T-helper 1 cell treated with Interleukin-12 subunit alpha and Interleukin-12 subunit beta and Interleukin-4 antibody, amounts not matched to agents 30 μg/mL and 1 μg/mL, for 36 hours (primary cell): ENCODE measurements around the gene DCAF6.
"Not testable (repeated sequence)": the region's sequence is repeated elsewhere in the genome, so short reads cannot be mapped to it uniquely, and the experiment has no call there.

Source experiments
- H3K27ac Mint-ChIP-seq: one replicate; pipeline ENCODE4 v1.8.0; 2021; ENCODE audit warnings: mild to moderate bottlenecking, mixed read lengths
- H3K27me3 Mint-ChIP-seq: one replicate; pipeline ENCODE4 v1.8.0; 2021; ENCODE audit warnings: low read depth, mixed read lengths
- H3K36me3 Mint-ChIP-seq: one replicate; pipeline ENCODE4 v1.8.0; 2021; ENCODE audit warnings: low read depth, mixed read lengths
- H3K4me1 Mint-ChIP-seq: one replicate; pipeline ENCODE4 v1.8.0; 2021; ENCODE audit warnings: low read depth, mixed read lengths
- H3K4me3 Mint-ChIP-seq: one replicate; pipeline ENCODE4 v1.8.0; 2021; ENCODE audit warnings: mild to moderate bottlenecking, moderate library complexity, mixed read lengths
- H3K9me3 Mint-ChIP-seq: one replicate; pipeline ENCODE4 v1.8.0; 2021; ENCODE audit warnings: mixed read lengths

The DCAF6 gene, protein sequence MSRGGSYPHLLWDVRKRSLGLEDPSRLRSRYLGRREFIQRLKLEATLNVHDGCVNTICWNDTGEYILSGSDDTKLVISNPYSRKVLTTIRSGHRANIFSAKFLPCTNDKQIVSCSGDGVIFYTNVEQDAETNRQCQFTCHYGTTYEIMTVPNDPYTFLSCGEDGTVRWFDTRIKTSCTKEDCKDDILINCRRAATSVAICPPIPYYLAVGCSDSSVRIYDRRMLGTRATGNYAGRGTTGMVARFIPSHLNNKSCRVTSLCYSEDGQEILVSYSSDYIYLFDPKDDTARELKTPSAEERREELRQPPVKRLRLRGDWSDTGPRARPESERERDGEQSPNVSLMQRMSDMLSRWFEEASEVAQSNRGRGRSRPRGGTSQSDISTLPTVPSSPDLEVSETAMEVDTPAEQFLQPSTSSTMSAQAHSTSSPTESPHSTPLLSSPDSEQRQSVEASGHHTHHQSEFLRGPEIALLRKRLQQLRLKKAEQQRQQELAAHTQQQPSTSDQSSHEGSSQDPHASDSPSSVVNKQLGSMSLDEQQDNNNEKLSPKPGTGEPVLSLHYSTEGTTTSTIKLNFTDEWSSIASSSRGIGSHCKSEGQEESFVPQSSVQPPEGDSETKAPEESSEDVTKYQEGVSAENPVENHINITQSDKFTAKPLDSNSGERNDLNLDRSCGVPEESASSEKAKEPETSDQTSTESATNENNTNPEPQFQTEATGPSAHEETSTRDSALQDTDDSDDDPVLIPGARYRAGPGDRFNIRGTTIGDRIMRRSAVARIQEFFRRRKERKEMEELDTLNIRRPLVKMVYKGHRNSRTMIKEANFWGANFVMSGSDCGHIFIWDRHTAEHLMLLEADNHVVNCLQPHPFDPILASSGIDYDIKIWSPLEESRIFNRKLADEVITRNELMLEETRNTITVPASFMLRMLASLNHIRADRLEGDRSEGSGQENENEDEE

DNA sequence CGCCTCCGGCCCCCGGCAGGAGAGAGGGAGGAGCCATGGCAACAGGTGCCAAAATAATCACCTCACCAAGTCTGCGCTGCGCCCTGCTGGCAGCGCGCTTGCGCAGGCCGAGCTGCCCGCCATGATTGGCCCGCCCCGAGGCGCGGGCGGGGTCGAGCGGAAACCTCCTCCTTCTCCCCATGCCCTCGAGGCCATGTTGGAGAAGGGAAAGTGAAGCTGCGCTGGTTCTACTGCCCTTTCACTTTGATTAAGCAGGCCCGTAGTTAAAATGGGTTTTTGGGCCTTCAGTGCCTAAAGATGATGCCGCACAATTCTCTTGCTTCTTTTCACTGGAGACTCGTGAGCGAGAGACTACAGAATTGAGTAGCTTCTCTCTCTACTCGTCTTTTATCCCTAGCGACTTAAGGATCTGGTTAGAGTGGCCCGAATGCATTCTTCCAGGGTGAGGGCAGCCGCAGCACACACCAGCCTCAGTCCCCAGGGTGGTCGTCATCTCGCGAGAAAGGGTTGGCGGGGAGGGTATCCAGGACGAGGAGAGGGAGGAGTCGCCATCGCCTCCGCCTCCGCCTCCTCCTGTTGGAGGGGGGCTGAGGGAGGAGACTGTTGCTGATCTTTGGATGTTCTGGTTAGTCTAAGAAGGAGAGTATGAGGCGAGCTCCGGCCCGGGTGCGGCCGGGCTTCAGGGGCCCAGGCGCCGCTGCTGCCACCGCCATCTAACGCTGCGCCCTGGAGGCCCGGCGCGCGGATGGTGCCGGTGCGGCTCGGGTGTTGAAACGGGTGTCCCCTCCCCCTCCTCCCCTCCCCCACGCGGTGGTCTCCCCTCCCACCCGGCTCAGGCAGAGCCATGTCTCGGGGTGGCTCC lies at the start of gene DCAF6:
DCAF6 (plus strand) TSS at position 616 of the 862 bp plus-strand sequence; CDS start at position 845, 229 bp downstream.
- peak within 1 kb of the TSS; percentile 96 for H3K4me3 Mint-ChIP-seq
- H3K27me3 Mint-ChIP-seq: no peaks in the 10 kb centered on the region
- H3K36me3 Mint-ChIP-seq: peaks cover 4% of the 10 kb centered on the region
- no peaks in the 10 kb centered on the region for H3K9me3 Mint-ChIP-seq
- peak within 1 kb of the TSS; percentile 98 for H3K27ac Mint-ChIP-seq
- peaks cover 27% of the 10 kb centered on the region for H3K4me1 Mint-ChIP-seq

DNA sequence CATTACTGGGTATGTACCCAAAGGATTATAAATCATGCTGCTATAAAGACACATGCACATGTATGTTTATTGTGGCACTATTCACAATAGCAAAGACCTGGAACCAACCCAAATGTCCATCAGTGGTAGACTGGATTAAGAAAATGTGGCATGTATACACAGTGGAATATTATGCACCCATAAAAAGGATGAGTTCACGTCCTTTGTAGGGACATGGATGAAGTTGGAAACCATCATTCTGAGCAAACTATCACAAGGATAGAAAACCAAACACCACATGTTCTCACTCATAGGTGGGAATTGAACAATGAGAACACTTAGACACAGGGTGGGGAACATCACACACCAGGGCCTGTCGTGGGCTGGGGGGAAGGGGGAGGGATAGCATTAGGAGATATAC lies 49.3 kb upstream of the DCAF6 start:
- peaks cover 19% of the 10 kb centered on the region for H3K9me3 Mint-ChIP-seq
- H3K4me3 Mint-ChIP-seq, H3K36me3 Mint-ChIP-seq, H3K27me3 Mint-ChIP-seq, H3K27ac Mint-ChIP-seq, H3K4me1 Mint-ChIP-seq: not testable (repeated sequence)

DNA sequence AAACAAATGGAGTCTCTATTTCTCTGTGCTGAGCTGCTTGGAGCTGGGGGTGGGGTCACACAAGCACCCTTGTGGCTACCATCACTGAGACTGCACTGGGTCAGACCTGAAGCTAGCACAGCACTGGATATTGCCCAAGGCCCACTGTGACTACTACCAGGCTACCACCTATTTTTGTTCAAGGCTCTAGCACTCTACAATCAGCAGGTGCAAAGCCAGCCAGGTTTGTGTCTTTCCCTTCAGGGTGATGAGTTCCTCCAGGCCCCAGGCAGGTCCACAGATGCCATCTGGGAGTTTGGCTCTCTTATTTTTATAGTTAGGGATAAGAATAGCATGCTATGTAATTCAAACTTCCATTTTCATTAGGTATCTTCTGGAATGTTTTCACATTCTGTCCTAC lies 46.1 kb upstream of the DCAF6 start:
- no peak overlapping the region for H3K4me3 Mint-ChIP-seq
- no peaks in the 10 kb centered on the region for H3K27me3 Mint-ChIP-seq
- no peak overlapping the region for H3K27ac Mint-ChIP-seq
- no peaks in the 10 kb centered on the region for H3K4me1 Mint-ChIP-seq
- H3K36me3 Mint-ChIP-seq: no peaks in the 10 kb centered on the region
- H3K9me3 Mint-ChIP-seq: peaks cover 14% of the 10 kb centered on the region

DNA sequence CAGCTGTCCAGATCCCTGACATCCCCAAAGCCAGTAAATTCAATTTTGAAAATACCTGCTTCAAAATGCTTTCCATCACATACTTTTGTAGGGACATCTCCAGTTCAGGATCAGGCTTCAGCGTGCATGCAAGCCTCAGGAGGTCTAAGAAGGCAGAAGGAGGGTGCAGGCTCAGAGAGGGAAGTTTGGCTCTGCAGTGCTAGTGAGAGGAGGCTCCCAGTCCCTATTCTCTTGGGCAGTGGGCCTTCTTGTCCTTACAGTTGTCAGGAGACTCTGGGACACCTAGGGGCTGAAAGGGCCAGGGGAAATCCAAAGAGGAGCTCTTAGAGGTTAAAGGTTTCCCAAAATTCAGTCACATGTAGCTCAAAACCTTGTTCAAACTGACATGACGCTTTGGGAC lies 42.7 kb upstream of the DCAF6 start:
- H3K27ac Mint-ChIP-seq: no peak overlapping the region
- H3K36me3 Mint-ChIP-seq: no peaks in the 10 kb centered on the region
- no peaks in the 10 kb centered on the region for H3K4me1 Mint-ChIP-seq
- no peak overlapping the region for H3K4me3 Mint-ChIP-seq
- no peaks in the 10 kb centered on the region for H3K27me3 Mint-ChIP-seq
- H3K9me3 Mint-ChIP-seq: no peaks in the 10 kb centered on the region

DNA sequence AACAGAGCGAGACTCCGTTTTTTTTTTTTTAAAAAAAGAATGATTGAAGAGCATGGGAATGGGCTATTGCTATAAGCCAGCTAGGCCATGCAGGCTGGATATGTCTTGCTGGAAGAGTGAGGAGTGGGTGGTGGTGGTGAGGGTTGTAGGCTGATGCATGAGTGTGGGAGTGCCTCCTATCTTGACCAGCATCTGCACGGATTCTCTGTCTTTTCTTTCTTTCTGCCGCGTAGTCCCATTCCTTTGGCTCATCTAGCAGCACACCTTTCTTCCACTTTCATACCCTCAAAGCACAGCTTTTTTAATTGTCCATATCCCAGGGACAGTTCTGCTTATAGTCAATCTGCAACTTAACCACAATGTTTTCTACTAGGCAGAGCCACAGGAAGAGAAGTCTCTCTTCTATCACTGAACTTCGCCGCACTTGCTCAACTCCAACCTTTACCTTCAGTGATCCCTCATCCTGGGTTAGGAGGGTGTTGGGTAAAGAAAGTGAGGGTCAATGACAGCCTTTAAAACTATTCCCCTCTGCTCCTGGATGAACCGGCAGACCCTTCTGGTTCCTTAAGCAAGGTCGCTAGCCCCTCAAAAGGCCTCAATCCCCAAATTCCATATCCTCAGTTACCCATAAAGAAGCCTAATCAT lies 37.8 kb upstream of the DCAF6 start:
- no peak overlapping the region for H3K27ac Mint-ChIP-seq

DNA sequence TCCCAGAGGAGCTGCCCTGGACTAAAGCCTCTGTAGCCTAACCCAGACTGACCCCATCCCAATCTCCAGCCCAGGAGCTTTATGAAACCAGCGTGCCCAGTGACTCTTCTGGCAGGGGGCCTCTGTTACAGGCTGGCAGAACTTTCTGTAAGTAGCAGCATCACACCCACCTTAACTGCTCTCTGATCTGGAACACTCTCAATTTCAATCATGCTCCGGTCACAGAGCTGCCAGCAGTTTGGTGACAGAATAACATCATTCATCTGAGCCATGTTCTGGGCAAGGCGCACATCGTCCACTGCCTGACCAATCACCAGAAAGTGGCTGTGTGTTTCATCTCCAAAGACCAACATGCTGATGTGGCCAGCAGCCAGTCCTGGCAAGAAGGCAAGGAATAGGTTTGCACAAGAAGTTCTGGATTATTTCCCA lies 37.2 kb upstream of the DCAF6 start:
- H3K27ac Mint-ChIP-seq: no peak overlapping the region
- no peak overlapping the region for H3K4me3 Mint-ChIP-seq
- H3K27me3 Mint-ChIP-seq: no peaks in the 10 kb centered on the region
- H3K9me3 Mint-ChIP-seq: no peaks in the 10 kb centered on the region
- H3K36me3 Mint-ChIP-seq: no peaks in the 10 kb centered on the region
- H3K4me1 Mint-ChIP-seq: no peaks in the 10 kb centered on the region

More for the DNA sequence above, 37.8 kb upstream of the DCAF6 start:
- Mint-ChIP-seq H3K36me3 (no peaks in the 10 kb centered on the region), H3K27me3 (no peaks in the 10 kb centered on the region), H3K4me1 (no peaks in the 10 kb centered on the region), H3K9me3 (no peaks in the 10 kb centered on the region), H3K4me3 (no peak overlapping the region)

DNA sequence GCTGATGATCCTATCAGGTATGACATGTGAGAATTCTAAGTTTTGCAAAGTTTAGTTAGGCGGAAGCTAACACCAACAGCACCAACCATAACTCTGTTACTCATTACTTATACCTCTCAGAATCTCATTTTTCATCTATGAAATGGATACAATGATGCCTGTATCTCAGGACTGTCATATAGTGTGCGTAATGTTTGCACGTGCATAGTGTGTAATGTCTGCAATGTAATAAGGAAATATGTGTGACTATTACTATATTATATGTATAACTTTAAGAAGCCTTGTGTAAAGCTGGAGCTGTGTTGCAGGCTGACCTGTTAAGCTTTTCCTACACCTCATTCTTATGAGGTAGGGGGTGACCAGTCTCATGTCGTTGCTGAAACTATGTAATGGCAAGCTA lies 35.6 kb upstream of the DCAF6 start:
- Mint-ChIP-seq H3K36me3 (no peaks in the 10 kb centered on the region), H3K4me1 (no peaks in the 10 kb centered on the region), H3K4me3 (no peak overlapping the region), H3K9me3 (no peaks in the 10 kb centered on the region), H3K27me3 (no peaks in the 10 kb centered on the region), H3K27ac (no peak overlapping the region)

DNA sequence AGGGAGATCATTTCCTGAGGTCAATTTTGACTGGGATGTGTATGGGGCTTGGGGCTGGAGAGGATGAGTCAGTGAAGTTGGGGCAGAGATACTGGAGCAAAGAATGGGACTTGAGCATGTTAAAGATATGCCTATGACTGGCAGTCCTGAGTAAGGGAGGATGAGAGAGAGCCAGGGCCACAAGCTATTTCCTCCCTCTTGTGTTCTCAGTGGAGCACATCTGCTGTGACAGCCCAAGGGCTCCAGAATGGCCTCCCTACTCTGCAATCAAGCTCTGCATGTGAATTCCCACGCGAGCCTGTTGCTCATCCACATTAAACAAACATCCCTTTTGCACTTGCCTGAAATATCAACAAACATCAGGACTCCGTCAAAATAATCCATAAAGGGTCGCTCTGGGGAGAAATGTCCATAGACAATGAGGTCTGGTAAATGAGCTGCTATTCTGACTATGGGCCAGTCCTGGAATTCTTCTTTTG lies 31.8 kb upstream of the DCAF6 start:
- H3K4me1 Mint-ChIP-seq: no peaks in the 10 kb centered on the region
- no peaks in the 10 kb centered on the region for H3K36me3 Mint-ChIP-seq
- H3K27me3 Mint-ChIP-seq: peaks cover 5% of the 10 kb centered on the region
- H3K4me3 Mint-ChIP-seq: no peak overlapping the region
- H3K27ac Mint-ChIP-seq: no peak overlapping the region
- H3K9me3 Mint-ChIP-seq: no peaks in the 10 kb centered on the region

DNA sequence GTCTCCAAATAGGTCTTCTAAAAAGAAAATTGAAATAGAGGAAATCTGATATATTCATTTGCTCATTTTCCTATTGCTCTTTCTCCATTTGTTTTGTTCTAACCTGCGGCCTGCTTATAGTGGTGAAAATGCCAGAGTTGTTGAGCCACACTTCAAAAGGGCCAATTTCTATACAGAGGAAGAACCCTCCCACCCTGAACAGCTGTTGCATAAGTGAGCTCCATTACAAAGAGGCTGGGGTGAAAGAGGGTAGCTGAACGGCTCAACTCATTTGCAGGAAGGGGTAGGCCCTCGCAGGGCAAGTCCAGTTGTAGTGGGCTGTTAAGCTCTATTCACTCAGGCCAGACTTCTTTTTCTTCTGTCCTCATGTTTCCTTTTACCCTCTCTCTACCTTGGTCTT lies 31.3 kb upstream of the DCAF6 start:
- H3K27ac Mint-ChIP-seq: no peak overlapping the region
- no peaks in the 10 kb centered on the region for H3K36me3 Mint-ChIP-seq
- H3K4me3 Mint-ChIP-seq: no peak overlapping the region
- no peaks in the 10 kb centered on the region for H3K4me1 Mint-ChIP-seq
- peaks cover 3% of the 10 kb centered on the region for H3K9me3 Mint-ChIP-seq
- peaks cover 8% of the 10 kb centered on the region for H3K27me3 Mint-ChIP-seq

DNA sequence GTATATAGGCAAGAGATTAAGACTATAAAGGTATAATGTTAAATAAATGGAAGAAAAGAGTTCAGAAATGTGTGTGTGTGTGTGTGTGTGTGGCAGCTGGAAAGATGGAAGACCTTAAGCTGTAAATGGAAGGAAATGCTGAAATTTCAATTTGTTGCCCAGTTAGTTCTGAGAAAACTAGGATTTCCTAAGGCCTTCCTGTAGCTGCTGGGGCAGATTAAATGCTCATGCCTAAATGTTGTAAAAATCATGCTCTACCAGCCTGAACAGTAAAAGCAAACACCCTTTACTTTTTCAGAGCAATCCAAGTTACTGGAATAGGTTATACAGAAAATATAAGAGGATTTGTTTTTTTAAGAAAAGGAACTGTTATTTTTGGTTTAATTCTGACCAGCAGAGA lies 30.8 kb upstream of the DCAF6 start:
- peaks cover 6% of the 10 kb centered on the region for H3K9me3 Mint-ChIP-seq
- peaks cover 11% of the 10 kb centered on the region for H3K27me3 Mint-ChIP-seq
- H3K27ac Mint-ChIP-seq: no peak overlapping the region
- H3K4me1 Mint-ChIP-seq: no peaks in the 10 kb centered on the region
- H3K4me3 Mint-ChIP-seq: no peak overlapping the region
- no peaks in the 10 kb centered on the region for H3K36me3 Mint-ChIP-seq

DNA sequence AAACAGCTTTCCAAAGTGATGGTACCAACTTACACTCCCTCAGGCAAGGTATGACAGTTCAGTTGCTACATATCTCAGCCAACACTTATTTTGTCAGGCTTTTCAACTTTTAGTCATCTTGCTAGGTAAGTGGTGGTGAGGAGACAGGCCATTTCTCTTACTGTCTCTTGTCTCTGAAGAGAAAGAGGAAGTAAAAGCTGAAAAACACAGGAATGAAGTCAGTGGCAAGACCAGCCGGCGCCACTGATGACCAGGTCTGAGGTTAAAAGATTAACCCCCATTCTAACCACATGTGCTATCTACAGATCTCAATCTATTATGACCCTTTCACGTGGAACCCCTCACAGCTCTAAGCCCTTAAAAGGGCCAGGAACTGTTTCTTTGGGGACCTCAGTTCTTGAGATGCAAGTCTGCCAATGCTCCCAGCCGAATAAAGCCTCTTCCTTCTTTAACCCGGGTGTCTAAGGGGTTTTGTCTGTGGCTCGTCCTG lies 26.7 kb upstream of the DCAF6 start:
- Mint-ChIP-seq H3K4me3 (no peak overlapping the region), H3K27me3 (peaks cover 11% of the 10 kb centered on the region), H3K36me3 (no peaks in the 10 kb centered on the region), H3K27ac (no peak overlapping the region), H3K4me1 (no peaks in the 10 kb centered on the region), H3K9me3 (peaks cover 6% of the 10 kb centered on the region)

DNA sequence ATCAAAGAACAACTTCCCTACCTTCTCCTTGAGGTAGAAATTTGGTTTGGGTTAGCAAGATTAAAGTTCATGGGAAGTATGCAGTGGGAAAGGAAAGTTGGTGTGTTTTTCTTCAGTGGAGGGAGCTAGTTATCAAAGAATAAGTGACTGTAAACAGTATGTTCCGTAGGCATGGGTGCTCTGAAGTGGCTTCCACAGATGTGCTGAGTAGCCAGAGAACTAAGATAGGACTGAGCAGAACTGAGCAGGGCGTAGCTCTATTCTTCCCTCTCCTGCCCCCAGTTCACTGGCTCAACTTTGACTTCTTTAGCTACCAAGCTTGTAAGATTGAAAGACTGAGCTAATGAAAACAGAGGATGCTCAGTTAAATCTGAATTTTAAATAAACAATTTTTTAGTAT lies 26.0 kb upstream of the DCAF6 start:
- peaks cover 6% of the 10 kb centered on the region for H3K9me3 Mint-ChIP-seq
- H3K27me3 Mint-ChIP-seq: peaks cover 11% of the 10 kb centered on the region
- no peak overlapping the region for H3K4me3 Mint-ChIP-seq
- H3K4me1 Mint-ChIP-seq: no peaks in the 10 kb centered on the region
- H3K36me3 Mint-ChIP-seq: no peaks in the 10 kb centered on the region
- H3K27ac Mint-ChIP-seq: no peak overlapping the region

DNA sequence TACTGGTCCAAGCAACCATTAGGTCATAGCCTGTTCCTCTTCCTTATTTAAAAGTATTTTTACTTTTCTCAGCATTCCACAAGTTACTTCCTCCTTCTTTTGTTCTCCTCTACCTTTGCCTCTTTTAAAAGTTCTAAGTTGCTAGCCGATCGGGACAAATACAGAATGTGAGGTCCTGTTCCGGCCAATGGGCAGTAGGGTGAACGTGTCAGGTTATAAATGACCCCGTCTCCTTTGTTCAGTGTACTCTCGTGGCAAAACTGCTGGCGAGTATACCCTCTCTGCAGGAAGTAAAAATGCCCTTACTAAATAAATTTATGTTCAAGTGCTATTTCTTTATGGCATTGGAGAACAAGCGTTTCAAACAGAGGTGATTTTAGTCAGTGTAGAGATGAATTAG lies 25.1 kb upstream of the DCAF6 start:
- peaks cover 6% of the 10 kb centered on the region for H3K9me3 Mint-ChIP-seq
- H3K27ac Mint-ChIP-seq: no peak overlapping the region

More for the DNA sequence above, 25.1 kb upstream of the DCAF6 start:
- peaks cover 2% of the 10 kb centered on the region for H3K36me3 Mint-ChIP-seq
- H3K4me1 Mint-ChIP-seq: no peaks in the 10 kb centered on the region
- H3K4me3 Mint-ChIP-seq: no peak overlapping the region
- H3K27me3 Mint-ChIP-seq: peaks cover 11% of the 10 kb centered on the region
